OCI-LY3 (cell line): ENCODE measurements around the gene ASTN2.

Experiments
- EZH2phosphoT487 ChIP-seq: fragments of 200-600 bp; shearing (Covaris generic); IDR thresholded peaks from 2 replicates; pipeline ENCODE4 v1.6.1; 2018; ENCODE audit warnings: antibody characterized with exemption, mixed run types, low read depth
- TF ChIP-seq, protein P1 (sequence below): fragments of 200-600, 300-600 bp; sonication (generic); IDR thresholded peaks from 2 replicates; pipeline ENCODE4 v1.5.1; 2014; ENCODE audit warnings: antibody characterized with exemption, low read length, low read depth

DNA sequence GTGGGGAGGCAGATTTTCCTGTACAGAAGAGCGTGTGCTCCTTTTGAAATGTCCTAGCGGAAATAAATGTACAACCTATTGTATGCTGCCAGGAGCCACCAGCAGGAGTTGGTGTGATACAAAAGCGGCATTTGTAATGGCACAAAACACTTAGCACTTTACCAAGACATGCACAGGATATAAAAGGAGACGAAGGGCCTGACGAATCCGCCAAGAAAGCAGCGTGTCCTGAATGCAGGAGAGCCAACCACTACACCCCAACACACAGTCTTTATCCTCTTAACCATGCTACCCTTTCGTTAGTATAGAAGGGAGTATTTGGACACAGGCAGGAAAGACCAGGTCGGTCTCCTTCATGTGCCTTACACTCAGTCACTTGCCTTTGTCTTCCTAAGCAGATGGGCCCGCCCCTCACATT is 509.7 kb downstream of the ASTN2 start:
- TF ChIP-seq, protein P1, sequence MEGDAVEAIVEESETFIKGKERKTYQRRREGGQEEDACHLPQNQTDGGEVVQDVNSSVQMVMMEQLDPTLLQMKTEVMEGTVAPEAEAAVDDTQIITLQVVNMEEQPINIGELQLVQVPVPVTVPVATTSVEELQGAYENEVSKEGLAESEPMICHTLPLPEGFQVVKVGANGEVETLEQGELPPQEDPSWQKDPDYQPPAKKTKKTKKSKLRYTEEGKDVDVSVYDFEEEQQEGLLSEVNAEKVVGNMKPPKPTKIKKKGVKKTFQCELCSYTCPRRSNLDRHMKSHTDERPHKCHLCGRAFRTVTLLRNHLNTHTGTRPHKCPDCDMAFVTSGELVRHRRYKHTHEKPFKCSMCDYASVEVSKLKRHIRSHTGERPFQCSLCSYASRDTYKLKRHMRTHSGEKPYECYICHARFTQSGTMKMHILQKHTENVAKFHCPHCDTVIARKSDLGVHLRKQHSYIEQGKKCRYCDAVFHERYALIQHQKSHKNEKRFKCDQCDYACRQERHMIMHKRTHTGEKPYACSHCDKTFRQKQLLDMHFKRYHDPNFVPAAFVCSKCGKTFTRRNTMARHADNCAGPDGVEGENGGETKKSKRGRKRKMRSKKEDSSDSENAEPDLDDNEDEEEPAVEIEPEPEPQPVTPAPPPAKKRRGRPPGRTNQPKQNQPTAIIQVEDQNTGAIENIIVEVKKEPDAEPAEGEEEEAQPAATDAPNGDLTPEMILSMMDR, result no peak
- no peak for TF ChIP-seq EZH2phosphoT487
